ENCODE results near the gene FOXP1. TPM values are rescaled to one million over a fixed set of nuclear protein-coding genes. Genes with fewer than 3 reads are reported as not detected.

FOXP1 gene
- total RNA-seq, 1 donor from 2014 or later = 41.2 TPM

DNA sequence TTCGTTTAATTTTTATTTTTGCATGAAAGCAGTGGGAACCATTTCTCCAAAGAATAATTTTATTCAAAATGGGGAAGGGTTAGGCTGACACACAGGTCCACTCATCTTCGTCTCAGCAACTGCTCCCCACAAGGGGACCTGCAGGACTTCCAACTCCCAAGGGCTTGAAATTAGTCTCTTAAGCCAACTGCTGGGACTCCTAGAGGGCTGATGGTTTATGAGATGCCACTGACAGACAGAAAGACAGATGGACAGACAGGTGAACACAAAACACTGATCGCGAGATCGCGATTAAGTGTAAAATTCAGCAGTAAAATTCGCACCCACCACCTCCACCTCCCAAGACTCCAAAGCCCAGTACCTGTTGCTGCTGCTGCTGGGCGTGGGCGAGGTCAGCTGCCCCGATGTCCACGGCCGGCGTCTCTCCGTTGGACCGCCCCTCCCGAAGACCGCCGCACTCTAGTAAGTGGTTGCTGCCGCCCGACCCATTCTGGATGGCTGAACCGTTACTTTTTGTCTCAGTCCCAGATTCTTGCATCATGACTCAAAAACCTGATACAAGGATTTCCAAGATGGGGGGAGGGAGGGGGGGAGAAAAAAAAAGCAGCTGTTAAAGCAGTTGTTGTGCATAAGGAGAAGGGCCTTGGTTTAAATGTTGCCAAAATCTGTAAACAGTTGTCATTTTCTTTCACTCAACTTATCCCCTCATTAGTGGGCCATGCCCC, 385.5 kb downstream of the FOXP1 start:
- H3K9me3 ChIP-seq (replicated peaks) = no peaks in the 10 kb centered on the region
- no peak for DNase-seq
- H3K4me1 ChIP-seq = peaks cover 18% of the 10 kb centered on the region
- H3K27me3 ChIP-seq (ENCODE audit: low read depth) = no peaks in the 10 kb centered on the region
- H3K4me3 ChIP-seq = no peak overlapping the region
- H3K36me3 ChIP-seq = peaks cover 11% of the 10 kb centered on the region
- TF ChIP-seq, protein P1, sequence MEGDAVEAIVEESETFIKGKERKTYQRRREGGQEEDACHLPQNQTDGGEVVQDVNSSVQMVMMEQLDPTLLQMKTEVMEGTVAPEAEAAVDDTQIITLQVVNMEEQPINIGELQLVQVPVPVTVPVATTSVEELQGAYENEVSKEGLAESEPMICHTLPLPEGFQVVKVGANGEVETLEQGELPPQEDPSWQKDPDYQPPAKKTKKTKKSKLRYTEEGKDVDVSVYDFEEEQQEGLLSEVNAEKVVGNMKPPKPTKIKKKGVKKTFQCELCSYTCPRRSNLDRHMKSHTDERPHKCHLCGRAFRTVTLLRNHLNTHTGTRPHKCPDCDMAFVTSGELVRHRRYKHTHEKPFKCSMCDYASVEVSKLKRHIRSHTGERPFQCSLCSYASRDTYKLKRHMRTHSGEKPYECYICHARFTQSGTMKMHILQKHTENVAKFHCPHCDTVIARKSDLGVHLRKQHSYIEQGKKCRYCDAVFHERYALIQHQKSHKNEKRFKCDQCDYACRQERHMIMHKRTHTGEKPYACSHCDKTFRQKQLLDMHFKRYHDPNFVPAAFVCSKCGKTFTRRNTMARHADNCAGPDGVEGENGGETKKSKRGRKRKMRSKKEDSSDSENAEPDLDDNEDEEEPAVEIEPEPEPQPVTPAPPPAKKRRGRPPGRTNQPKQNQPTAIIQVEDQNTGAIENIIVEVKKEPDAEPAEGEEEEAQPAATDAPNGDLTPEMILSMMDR (IDR thresholded peaks at IDR 0.05; ENCODE audit: borderline replicate concordance) = no peak
- intact Hi-C loops (cut with micrococcal nuclease) = no loop called here
- H3K27ac ChIP-seq (replicated peaks) = no peak overlapping the region

DNA sequence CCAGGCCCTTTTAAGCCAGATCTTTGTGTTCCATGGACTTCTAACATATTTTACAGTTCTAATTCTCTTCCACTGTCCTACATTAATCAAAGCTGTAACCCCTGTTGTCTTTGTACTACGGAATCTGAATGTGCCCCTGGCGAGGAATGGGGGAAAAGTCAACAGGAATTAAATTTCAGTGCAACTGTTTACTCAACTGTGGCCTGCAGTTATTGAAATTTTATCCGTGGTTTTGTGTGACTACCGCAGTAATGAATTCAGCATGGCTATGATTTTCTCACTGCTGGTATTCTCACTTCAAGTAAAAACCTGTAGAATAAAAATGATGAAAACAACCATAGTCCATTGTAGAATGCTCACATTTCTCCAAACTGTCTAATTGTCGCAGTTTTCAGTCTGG, 388.0 kb downstream of the FOXP1 start:
- H3K36me3 ChIP-seq = peaks cover 11% of the 10 kb centered on the region
- no peak overlapping the region for H3K4me3 ChIP-seq
- H3K27me3 ChIP-seq (ENCODE audit: low read depth) = no peaks in the 10 kb centered on the region
- H3K27ac ChIP-seq (replicated peaks) = no peak overlapping the region
- TF ChIP-seq, protein P1 (IDR thresholded peaks at IDR 0.05; ENCODE audit: borderline replicate concordance) = no peak
- no peak for DNase-seq
- intact Hi-C loops (cut with micrococcal nuclease) = no loop called here
- H3K9me3 ChIP-seq (replicated peaks) = no peaks in the 10 kb centered on the region
- H3K4me1 ChIP-seq = peaks cover 14% of the 10 kb centered on the region

DNA sequence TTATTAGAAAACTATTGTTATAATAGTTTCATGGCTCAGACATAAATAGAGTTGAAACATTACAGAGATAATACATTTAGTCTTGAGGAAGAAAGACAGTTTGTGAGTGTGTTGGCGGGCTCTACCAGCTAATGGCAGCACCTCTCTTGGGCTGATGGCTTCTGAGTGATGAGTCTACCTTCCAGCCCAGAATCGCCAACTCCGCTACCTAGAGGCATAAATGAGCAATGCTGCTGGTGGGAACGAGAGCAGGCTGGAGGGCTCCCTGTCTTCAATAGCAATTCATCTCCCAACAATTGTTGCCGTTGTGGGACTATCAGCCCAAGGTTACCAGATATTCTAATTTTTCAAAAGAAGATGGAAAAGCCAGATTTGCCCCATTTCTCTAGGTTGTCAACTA, 388.7 kb downstream of the FOXP1 start:
- H3K4me3 ChIP-seq = no peak overlapping the region
- H3K36me3 ChIP-seq = peaks cover 11% of the 10 kb centered on the region
- no peak for DNase-seq
- H3K27me3 ChIP-seq (ENCODE audit: low read depth) = no peaks in the 10 kb centered on the region
- H3K27ac ChIP-seq (replicated peaks) = no peak overlapping the region
- intact Hi-C loops (cut with micrococcal nuclease) = no loop called here
- H3K4me1 ChIP-seq = peaks cover 14% of the 10 kb centered on the region
- TF ChIP-seq, protein P1 (IDR thresholded peaks at IDR 0.05; ENCODE audit: borderline replicate concordance) = no peak
- no peaks in the 10 kb centered on the region for H3K9me3 ChIP-seq (replicated peaks)

DNA sequence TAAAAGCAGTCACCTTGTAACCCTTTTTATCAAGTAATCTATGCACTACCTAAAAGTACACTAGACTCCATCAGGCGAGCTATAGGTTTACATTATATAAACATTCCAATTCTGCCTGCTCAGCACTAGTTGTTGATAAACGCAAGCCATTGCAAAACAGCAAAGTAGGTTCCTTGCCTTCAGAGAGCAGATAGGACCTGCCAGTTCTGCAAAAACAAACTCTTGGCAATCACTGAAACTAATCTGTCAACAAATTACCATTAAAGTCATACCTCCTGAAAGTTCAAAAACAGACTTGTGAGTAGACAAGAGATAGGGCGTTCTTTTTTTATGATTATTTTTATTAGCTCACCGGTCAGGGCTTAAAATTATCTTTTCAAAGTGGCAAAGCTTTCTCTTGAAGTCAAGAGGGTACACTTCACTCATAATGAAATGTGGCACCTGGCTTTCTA, 392.5 kb downstream of the FOXP1 start:
- DNase-seq = no peak
- TF ChIP-seq, protein P1 (IDR thresholded peaks at IDR 0.05; ENCODE audit: borderline replicate concordance) = no peak
- H3K9me3 ChIP-seq (replicated peaks) = no peaks in the 10 kb centered on the region
- H3K27ac ChIP-seq (replicated peaks) = no peak overlapping the region
- H3K27me3 ChIP-seq (ENCODE audit: low read depth) = no peaks in the 10 kb centered on the region
- no peaks in the 10 kb centered on the region for H3K36me3 ChIP-seq
- peaks cover 31% of the 10 kb centered on the region for H3K4me1 ChIP-seq
- intact Hi-C loops (cut with micrococcal nuclease) = no loop called here
- no peak overlapping the region for H3K4me3 ChIP-seq

DNA sequence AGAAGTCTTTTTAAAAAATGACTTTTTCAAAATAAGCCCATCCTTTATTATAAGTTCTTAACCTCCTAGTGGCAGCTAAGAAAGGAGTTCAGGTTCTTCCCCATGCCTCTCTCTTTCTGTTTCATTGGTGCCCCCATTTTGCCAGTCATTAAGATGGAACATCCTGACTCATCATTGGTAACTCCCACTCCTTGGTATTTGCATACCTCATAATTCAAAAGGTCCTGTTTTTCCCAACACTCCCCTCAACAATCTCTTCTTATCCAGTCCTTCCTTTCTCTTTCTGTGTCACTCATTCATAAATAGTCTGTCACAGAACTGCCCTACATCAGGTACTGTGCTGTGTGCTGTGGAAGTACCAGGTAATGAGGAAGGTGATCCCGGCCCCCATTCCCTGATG, 394.0 kb downstream of the FOXP1 start:
- Histone ChIP-seq H3K36me3 (no peaks in the 10 kb centered on the region), H3K4me1 (peaks cover 31% of the 10 kb centered on the region), H3K27ac (replicated peaks) (no peak overlapping the region), H3K4me3 (no peak overlapping the region), H3K9me3 (replicated peaks) (no peaks in the 10 kb centered on the region), H3K27me3 (ENCODE audit: low read depth) (no peaks in the 10 kb centered on the region)
- intact Hi-C loops (cut with micrococcal nuclease) = no loop called here
- TF ChIP-seq, protein P1 (IDR thresholded peaks at IDR 0.05; ENCODE audit: borderline replicate concordance) = no peak
- no peak for DNase-seq
